Liver (tissue), 9 donors: Measurements from ENCODE around the gene FGF1. TPM values are rescaled to one million over a fixed set of nuclear protein-coding genes. Genes with fewer than 3 reads are reported as not detected.

ENCODE experiments used
- DNase-seq: peaks from one replicate; pipeline ENCODE4 v3.0.0-alpha.2; 2017; ENCODE audit warnings: low spot score
- H3K27ac ChIP-seq, 2 donors: one replicate each; pipeline ENCODE4 v1.7.0; 2013; ENCODE audit warnings: inconsistent platforms in 2 of 2, low read length in 2 of 2, control low read depth in 1 of 2, low read depth in 1 of 2, mild to moderate bottlenecking in 1 of 2
- H3K27me3 ChIP-seq, 4 donors: one replicate each; pipeline versions ENCODE4 v1.6.1 to v1.7.0; 2013; ENCODE audit warnings: low read length in 3 of 4, inconsistent platforms in 1 of 4, mild to moderate bottlenecking in 1 of 4, moderate library complexity in 1 of 4; ENCODE audit not compliant: control insufficient read depth in 4 of 4, insufficient read depth in 4 of 4
- H3K36me3 ChIP-seq, 4 donors: one replicate each; pipeline versions ENCODE4 v1.6.1 to v1.7.0; 2013; ENCODE audit warnings: low read length in 3 of 4, mild to moderate bottlenecking in 3 of 4, low read depth in 1 of 4, moderate library complexity in 1 of 4; ENCODE audit not compliant: control insufficient read depth in 4 of 4, insufficient read depth in 3 of 4
- H3K4me1 ChIP-seq, 4 donors: one replicate each; pipeline versions ENCODE4 v1.6.1 to v1.7.0; 2013; ENCODE audit warnings: low read length in 3 of 4, mild to moderate bottlenecking in 3 of 4, moderate library complexity in 1 of 4; ENCODE audit not compliant: control insufficient read depth in 4 of 4, insufficient read depth in 4 of 4
- H3K4me3 ChIP-seq, 3 donors: one replicate each; pipeline versions ENCODE4 v1.6.1 to v1.7.0; 2013; ENCODE audit warnings: low read length in 3 of 3, control low read depth in 1 of 3, low read depth in 1 of 3, mild to moderate bottlenecking in 1 of 3
- H3K9ac ChIP-seq, 2 donors: one replicate each; pipeline ENCODE4 v1.7.0; 2013; ENCODE audit warnings: low read length in 2 of 2, mild to moderate bottlenecking in 2 of 2, moderate library complexity in 2 of 2, control low read depth in 1 of 2, low read depth in 1 of 2
- H3K9me3 ChIP-seq, 4 donors: one replicate each; pipeline versions ENCODE4 v1.6.1 to v1.7.0; 2013; ENCODE audit warnings: low read length in 3 of 4; ENCODE audit not compliant: control insufficient read depth in 4 of 4
- ATF3 ChIP-seq: IDR thresholded peaks from 2 replicates; pipeline ENCODE4 v1.6.1; 2016; ENCODE audit warnings: antibody characterized with exemption
- CTCF ChIP-seq: fragments of 150-350 bp; IDR thresholded peaks from 2 replicates; pipeline ENCODE4 v1.5.1; 2017; ENCODE audit warnings: improper control_type of control experiment, low read depth, low read length; ENCODE audit not compliant: missing input control
- FOXA2 ChIP-seq: IDR thresholded peaks from 2 replicates; pipeline ENCODE4 v1.6.1; 2016; ENCODE audit warnings: antibody characterized with exemption
- GABPA ChIP-seq, 2 donors: IDR thresholded peaks in 1 of 2; conservative IDR thresholded peaks in 1 of 2; 2 replicates each; pipeline ENCODE4 v1.6.1; 2016; ENCODE audit warnings: antibody characterized with exemption in 2 of 2, mild to moderate bottlenecking in 1 of 2, moderate library complexity in 1 of 2
- HNF4G ChIP-seq: IDR thresholded peaks from 2 replicates; pipeline ENCODE4 v1.6.1; 2016; ENCODE audit warnings: antibody characterized with exemption
- JUND ChIP-seq, 2 donors: IDR thresholded peaks; 2 replicates each; pipeline ENCODE4 v1.6.1; 2016; ENCODE audit warnings: antibody characterized with exemption in 2 of 2
- RAD21 ChIP-seq, 2 donors: IDR thresholded peaks; 2 replicates each; pipeline ENCODE4 v1.6.1; 2016; ENCODE audit warnings: antibody characterized with exemption in 2 of 2, mild to moderate bottlenecking in 2 of 2
- RXRA ChIP-seq, 2 donors: IDR thresholded peaks; 2 replicates each; pipeline ENCODE4 v1.6.1; 2017 to 2018; ENCODE audit warnings: antibody characterized with exemption in 2 of 2, mild to moderate bottlenecking in 1 of 2
- TAF1 ChIP-seq: conservative IDR thresholded peaks from 2 replicates; pipeline ENCODE4 v1.6.1; 2016; ENCODE audit warnings: antibody characterized with exemption, mild to moderate bottlenecking
- YY1 ChIP-seq: IDR thresholded peaks from 2 replicates; pipeline ENCODE4 v1.6.1; 2016; ENCODE audit warnings: antibody characterized with exemption, mild to moderate bottlenecking
- ZBTB33 ChIP-seq: IDR thresholded peaks from 2 replicates; pipeline ENCODE4 v1.6.1; 2016; ENCODE audit warnings: antibody characterized with exemption
- WGBS: extraction: QIAGEN DNeasy Blood & Tissue Kit; methylation state at CpG from one replicate; pipeline ENCODE4 v1.1.7; 2013; 5-methylcytosine and 5-hydroxymethylcytosine counted together
- polyA plus RNA-seq, 2 donors: library from polyadenylated mRNA; stranded (reverse) in 1 of 2; unstranded in 1 of 2; fragments of 200-250 nt in 1 of 2; fragments of >200 nt in 1 of 2; fragmentation: Nextera tagmentation in 1 of 2; extraction: Ambion mirVana in 1 of 2; gene quantifications; one replicate each; pipeline versions ENCODE4 v1.2.1 to v1.2.3, GENCODE V29; 2013 to 2015
- total RNA-seq, 2 donors: library from RNA; depleted of rRNA; stranded (reverse); fragments of >200 nt; gene quantifications; one replicate each; pipeline ENCODE4 v1.2.3, GENCODE V29; 2014
- donor health status: healthy.
- donor health status: healthy.
- donor health status: healthy.
- donor health status: healthy.
- donor health status: healthy.

Gene FGF1
- total and polyA plus RNA-seq, 4 donors, result 0.05 to 0.25 (median 0.16) TPM

- TF ChIP-seq ZBTB33 (no peak), FOXA2 (peak; percentile 33), ATF3 (no peak)
Observed at GRCh38 chr5:142699184-142699720, 13.4 kb upstream of the FGF1 start (continued).

GRCh38 chr5:142698447-142699183 is 12.7 kb upstream of the FGF1 start:
- 59% methylated on average over 9 of the region's 9 CpGs for WGBS
- Histone ChIP-seq H3K27ac (no peak overlapping the region), H3K4me1 (peaks cover 0 to 16% (median 5%) of the 10 kb centered on the region in 4 donors), H3K4me3 (no peak overlapping the region), H3K9ac (no peak overlapping the region), H3K36me3 (no peaks in the 10 kb centered on the region), H3K9me3 (no peaks in the 10 kb centered on the region), H3K27me3 (no peaks in the 10 kb centered on the region)
- DNase-seq, result no peak
- TF ChIP-seq GABPA (IDR thresholded peaks at IDR 0.05 in 1 of 2, conservative IDR thresholded peaks at IDR 0.05 in 1 of 2), result no peak
- TF ChIP-seq YY1, result peak; percentile 17

GRCh38 chr5:142697356-142698255 is 11.7 kb upstream of the FGF1 start:
- TF ChIP-seq TAF1 (no peak), YY1 (no peak), CTCF (no peak), JUND (IDR thresholded peaks at IDR 0.05) (peak in 1 of 2 donors; percentile 46), RAD21 (IDR thresholded peaks at IDR 0.05) (no peak), RXRA (IDR thresholded peaks at IDR 0.05) (no peak), HNF4G (no peak)
- Histone ChIP-seq H3K9me3 (no peaks in the 10 kb centered on the region), H3K27me3 (no peaks in the 10 kb centered on the region), H3K36me3 (no peaks in the 10 kb centered on the region), H3K9ac (no peak overlapping the region), H3K4me3 (no peak overlapping the region), H3K27ac (no peak overlapping the region), H3K4me1 (peaks cover 0 to 16% (median 5%) of the 10 kb centered on the region in 4 donors)
- no peak for DNase-seq
- WGBS, result 67% methylated on average over 8 of the region's 8 CpGs
